Gastroesophageal sphincter (tissue), 4 donors: ENCODE results near the gene TMEM239. TPM values are rescaled to one million over a fixed set of nuclear protein-coding genes. Genes with fewer than 3 reads are reported as not detected.

ENCODE experiments used
- ATAC-seq: fragments of 150-250 bp; one replicate; pipeline ENCODE4 v1.9.1; 2016; ENCODE audit warnings: mild to moderate bottlenecking, moderate library complexity
- H3K27ac ChIP-seq, 4 donors: fragments of 200-600 bp; sonication (generic) in 3 of 4; 1 replicate in 3 of 4; 2 replicates in 1 of 4; pipeline ENCODE4 v1.5.1; 2016 to 2019
- H3K27me3 ChIP-seq: fragments of 200-600 bp; sonication (generic); one replicate; pipeline ENCODE4 v1.5.1; 2019
- H3K36me3 ChIP-seq, 2 donors: fragments of 200-600 bp; sonication (generic); one replicate each; pipeline ENCODE4 v1.5.1; 2019; ENCODE audit warnings: control low read depth in 1 of 2
- H3K4me1 ChIP-seq, 3 donors: fragments of 200-600 bp; sonication (generic); 1 replicate in 2 of 3; 2 replicates in 1 of 3; pipeline ENCODE4 v1.5.1; 2016 to 2019; ENCODE audit warnings: control low read depth in 2 of 3
- H3K4me3 ChIP-seq, 2 donors: fragments of 200-600 bp; sonication (generic); one replicate each; pipeline ENCODE4 v1.5.1; 2019; ENCODE audit warnings: mild to moderate bottlenecking in 1 of 2, moderate library complexity in 1 of 2
- H3K9me3 ChIP-seq, 3 donors: fragments of 200-600 bp; sonication (generic); one replicate each; pipeline ENCODE4 v1.5.1; 2017 to 2019; ENCODE audit warnings: control low read depth in 2 of 3
- CTCF ChIP-seq, 4 experiments: fragments of 200-600 bp in 2 of 4; fragments of 450-650 bp in 2 of 4; sonication (generic) in 1 of 4; IDR thresholded peaks; one replicate each; pipeline ENCODE4 v1.5.1; 2017 to 2019; ENCODE audit warnings: antibody characterized with exemption in 4 of 4, mild to moderate bottlenecking in 2 of 4, moderate library complexity in 2 of 4
- EP300 ChIP-seq: sonication (generic); formaldehyde crosslinking; IDR thresholded peaks from one replicate; pipeline ENCODE4 v1.6.1; 2017; ENCODE audit warnings: antibody characterized with exemption, mild to moderate bottlenecking
- POLR2A ChIP-seq, 2 donors: fragments of 450-650 bp; IDR thresholded peaks; one replicate each; pipeline ENCODE4 v1.6.1; 2017; ENCODE audit warnings: antibody characterized with exemption in 2 of 2, mild to moderate bottlenecking in 2 of 2, moderate library complexity in 1 of 2
- POLR2AphosphoS5 ChIP-seq: sonication (generic); formaldehyde crosslinking; IDR thresholded peaks from one replicate; pipeline ENCODE4 v1.6.1; 2017; ENCODE audit warnings: antibody characterized with exemption
- WGBS, 2 donors: methylation state at CpG; one replicate each; pipeline ENCODE4 v1.1.5; 2018; ENCODE audit warnings: low coverage in 1 of 2; 5-methylcytosine and 5-hydroxymethylcytosine counted together
- total RNA-seq, 4 donors: library from RNA; depleted of rRNA; stranded (reverse); fragments of >200 nt; gene quantifications; one replicate each; pipeline ENCODE4 v1.1.0, GENCODE V29; 2016

Gene TMEM239
- total RNA-seq, 4 donors from 2014 or later = 0.15 TPM; not detected in 3

DNA sequence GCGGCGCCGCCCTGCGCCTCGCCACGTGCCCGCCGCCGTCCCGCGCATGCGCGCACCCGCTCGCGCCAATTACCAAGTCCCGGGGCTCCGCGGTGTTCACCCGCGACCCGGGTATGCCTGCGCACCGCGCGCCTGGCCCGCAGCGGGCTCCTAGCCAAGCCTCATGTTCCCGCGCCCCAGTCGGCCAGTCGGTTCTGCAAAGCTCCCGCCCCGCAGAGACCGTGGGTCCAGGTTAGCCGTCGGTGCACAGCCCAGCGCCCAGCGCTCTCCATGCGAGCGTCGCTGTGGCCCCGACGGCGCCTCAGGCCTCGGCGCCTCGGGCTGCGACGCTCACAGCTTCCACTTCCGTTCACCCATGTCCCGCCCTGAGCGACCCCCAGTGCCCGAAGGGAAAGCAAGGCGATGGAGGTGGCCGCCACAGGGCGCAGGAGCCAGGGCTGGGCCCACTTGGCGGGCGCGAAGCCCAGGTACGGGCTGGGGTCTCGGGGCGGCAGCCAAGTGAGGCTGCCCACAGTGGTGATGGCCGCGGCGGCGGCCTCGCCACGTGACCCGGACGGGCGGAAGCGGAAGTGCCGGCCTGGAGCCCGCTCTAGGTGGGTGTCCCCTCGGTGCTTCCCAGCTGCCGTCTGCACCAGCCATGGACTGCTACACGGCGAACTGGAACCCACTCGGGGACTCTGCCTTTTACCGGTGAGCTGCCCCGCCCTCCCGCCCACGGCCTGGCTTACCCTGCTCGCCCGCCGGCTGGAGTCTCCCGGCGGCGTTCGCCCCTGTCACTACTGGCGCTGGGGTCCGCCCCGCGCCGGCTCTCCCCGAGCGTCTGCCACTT lies 24.2 kb downstream of the TMEM239 start, which contains the start of the genes PCED1A and VPS16:
Gene PCED1A, minus strand, starts transcription at position 518 of the 829 bp plus-strand sequence. CDS start 743 bp downstream, outside the sequence.
Gene VPS16, plus strand, starts transcription at position 608 of the 829 bp plus-strand sequence. Its CDS starts 30 bp downstream, at position 638.
- Histone ChIP-seq H3K9me3 (no peaks in the 10 kb centered on the region), H3K4me3 (peak within 1 kb of the TSS; percentile 83 to 88), H3K36me3 (peaks cover 0 to 37% of the 10 kb centered on the region in 2 donors), H3K27ac (peak within 1 kb of the TSS; percentile 83 to 92 (median 90)), H3K27me3 (no peaks in the 10 kb centered on the region), H3K4me1 (peaks cover 0 to 28% (median 3%) of the 10 kb centered on the region in 3 donors)
- no peak for TF ChIP-seq EP300
- peak; percentile 81 for TF ChIP-seq POLR2AphosphoS5
- TF ChIP-seq POLR2A (IDR thresholded peaks at IDR 0.05) = peak; percentile 57 to 61
- TF ChIP-seq CTCF (IDR thresholded peaks at IDR 0.05) = peak in 1 of 4 experiments; percentile 25
- ATAC-seq = peak; percentile 96
- no CpG with 5 or more reads among the region's 98 CpGs for WGBS, 2 donors

GRCh38 chr20:2840967-2841531 lies 24.9 kb downstream of the TMEM239 start:
- no peak for TF ChIP-seq EP300
- peak in 1 of 4 experiments; percentile 5 for TF ChIP-seq CTCF (IDR thresholded peaks at IDR 0.05)
- no peak for TF ChIP-seq POLR2AphosphoS5
- WGBS, 2 donors = 1 to 6% methylated on average over 10 to 17 of the region's 33 CpGs
- peak overlapping the region; percentile 83 to 92 (median 90) for H3K27ac ChIP-seq
- H3K9me3 ChIP-seq = no peaks in the 10 kb centered on the region
- H3K4me3 ChIP-seq = peak overlapping the region; percentile 83 to 88
- peaks cover 0 to 30% of the 10 kb centered on the region in 2 donors for H3K36me3 ChIP-seq
- no peaks in the 10 kb centered on the region for H3K27me3 ChIP-seq
- peak; percentile 72 for ATAC-seq
- peaks cover 0 to 28% (median 3%) of the 10 kb centered on the region in 3 donors for H3K4me1 ChIP-seq

DNA sequence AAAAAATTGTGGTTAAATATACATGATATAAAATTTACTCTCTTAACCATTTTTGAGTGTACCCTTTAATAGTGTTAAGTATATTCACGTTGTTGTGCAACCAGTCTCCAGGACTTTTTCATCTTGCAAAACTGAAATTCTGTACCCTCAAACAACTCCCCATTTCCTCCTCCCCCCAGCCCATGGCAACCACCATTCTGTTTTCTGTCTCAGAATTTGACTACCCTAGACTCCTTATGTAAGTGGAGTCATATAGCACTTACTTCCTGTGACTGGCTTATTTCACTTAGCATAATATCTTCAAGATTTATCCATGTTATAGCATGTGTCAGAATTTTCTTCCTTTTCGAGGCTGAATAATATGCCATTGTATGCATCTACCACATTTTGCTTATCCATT lies 29.4 kb downstream of the TMEM239 start:
- H3K4me3 ChIP-seq = no peak overlapping the region
- no peaks in the 10 kb centered on the region for H3K27me3 ChIP-seq
- peaks cover 0 to 19% of the 10 kb centered on the region in 2 donors for H3K36me3 ChIP-seq
- WGBS, 2 donors = 67 to 86% methylated on average over 1 to 2 of the region's 2 CpGs
- no peak overlapping the region for H3K27ac ChIP-seq
- no peak for ATAC-seq
- H3K4me1 ChIP-seq = peaks cover 0 to 12% (median 0%) of the 10 kb centered on the region in 3 donors
- TF ChIP-seq POLR2A (IDR thresholded peaks at IDR 0.05) = no peak
- no peak for TF ChIP-seq EP300
- TF ChIP-seq CTCF (IDR thresholded peaks at IDR 0.05) = no peak
- no peak for TF ChIP-seq POLR2AphosphoS5
- H3K9me3 ChIP-seq = no peaks in the 10 kb centered on the region

- WGBS, 2 donors = 64 to 80% methylated on average over 1 to 5 of the region's 5 CpGs
- H3K27me3 ChIP-seq = no peaks in the 10 kb centered on the region
- peaks cover 0 to 6% (median 0%) of the 10 kb centered on the region in 3 donors for H3K4me1 ChIP-seq
- no peak overlapping the region for H3K27ac ChIP-seq
- no peaks in the 10 kb centered on the region for H3K9me3 ChIP-seq
- TF ChIP-seq CTCF (IDR thresholded peaks at IDR 0.05) = no peak
- no peak for TF ChIP-seq POLR2AphosphoS5
- no peak for TF ChIP-seq POLR2A (IDR thresholded peaks at IDR 0.05)
- no peak for TF ChIP-seq EP300
- H3K4me3 ChIP-seq = no peak overlapping the region
- peaks cover 0 to 19% of the 10 kb centered on the region in 2 donors for H3K36me3 ChIP-seq
- no peak for ATAC-seq
Observed at GRCh38 chr20:2846698-2847097, 30.5 kb downstream of the TMEM239 start.
